Measurements from ENCODE around the gene ETF1.

Gene ETF1

GRCh38 chr5:138563340-138564118, 20.5 kb upstream of the ETF1 start:
- no peak for DNase-seq (ENCODE audit: low spot score)

GRCh38 chr5:138560971-138561370, 17.9 kb upstream of the ETF1 start:
- no peak for DNase-seq (ENCODE audit: low spot score)

- no peak for DNase-seq (ENCODE audit: low spot score)
Measured at GRCh38 chr5:138559937-138560336, 16.9 kb upstream of the ETF1 start.

GRCh38 chr5:138557677-138558076, 14.6 kb upstream of the ETF1 start:
- no peak for DNase-seq (ENCODE audit: low spot score)

- DNase-seq (ENCODE audit: low spot score): no peak
Measured at GRCh38 chr5:138554143-138554542, 11.1 kb upstream of the ETF1 start.

- DNase-seq (ENCODE audit: low spot score): no peak
Measured at GRCh38 chr5:138553437-138554095, 10.5 kb upstream of the ETF1 start.

- no peak for DNase-seq (ENCODE audit: low spot score)
Measured at GRCh38 chr5:138552657-138553056, 9.6 kb upstream of the ETF1 start.

GRCh38 chr5:138549414-138549813, 6.4 kb upstream of the ETF1 start:
- no peak for DNase-seq (ENCODE audit: low spot score)

GRCh38 chr5:138545919-138546562, 3.0 kb upstream of the ETF1 start:
- DNase-seq (ENCODE audit: low spot score): no peak

- DNase-seq (ENCODE audit: low spot score): no peak
Measured at GRCh38 chr5:138544181-138545134, 1.4 kb upstream of the ETF1 start.

GRCh38 chr5:138543730-138544104, 681 bp upstream of the ETF1 start:
- no peak for DNase-seq (ENCODE audit: low spot score)

GRCh38 chr5:138542180-138542955, 668 bp downstream of the ETF1 start:
- no peak for DNase-seq (ENCODE audit: low spot score)

GRCh38 chr5:138541511-138542179, 1.4 kb downstream of the ETF1 start:
- DNase-seq (ENCODE audit: low spot score): no peak

- DNase-seq (ENCODE audit: low spot score): no peak
Measured at GRCh38 chr5:138539791-138540190, 3.2 kb downstream of the ETF1 start.

- no peak for DNase-seq (ENCODE audit: low spot score)
Measured at GRCh38 chr5:138538943-138539627, 4.0 kb downstream of the ETF1 start.

GRCh38 chr5:138536665-138537315, 6.2 kb downstream of the ETF1 start:
- no peak for DNase-seq (ENCODE audit: low spot score)

GRCh38 chr5:138536215-138536614, 6.8 kb downstream of the ETF1 start:
- no peak for DNase-seq (ENCODE audit: low spot score)

- DNase-seq (ENCODE audit: low spot score): no peak
Measured at GRCh38 chr5:138533973-138534941, 8.8 kb downstream of the ETF1 start.

All from Ammon's horn (tissue), 1 donor.